HEK293T (cell line): ENCODE data around the gene ABI1.
A peak's percentile ranks its signal among the peaks of the same experiment; 100 is the strongest.

Experiments
- CTCF ChIA-PET: fragments of 350-600 bp; formaldehyde crosslinking; extraction: SDS; loops from one replicate; lab custom pipeline; 2021; ENCODE audit warnings: antibody characterized with exemption, inconsistent platforms; lab: Yijun Ruan, JAX
- POLR2A ChIA-PET: fragments of 350-600 bp; formaldehyde crosslinking; extraction: SDS; loops from one replicate; lab custom pipeline; 2020; ENCODE audit warnings: antibody characterized with exemption, inconsistent platforms; lab: Yijun Ruan, JAX
- DNase-seq: peaks from one replicate; pipeline ENCODE4 v3.0.0; 2012; ENCODE audit warnings: mixed read lengths; ENCODE audit errors: extremely low spot score
- ARNT ChIP-seq: fragments of 450-650 bp; IDR thresholded peaks from 2 replicates; pipeline ENCODE4 v1.6.1; 2017; ENCODE audit warnings: mild to moderate bottlenecking
- BHLHE40 ChIP-seq: fragments of 450-650 bp; IDR thresholded peaks from 2 replicates; pipeline ENCODE4 v1.6.1; 2016; ENCODE audit warnings: mild to moderate bottlenecking, moderate library complexity, borderline replicate concordance
- CTBP1 ChIP-seq: fragments of 450-650 bp; IDR thresholded peaks from 2 replicates; pipeline ENCODE4 v1.6.1; 2016; ENCODE audit warnings: borderline replicate concordance
- ELF4 ChIP-seq: fragments of 450-650 bp; IDR thresholded peaks from 2 replicates; pipeline ENCODE4 v1.6.1; 2017; ENCODE audit warnings: antibody characterized with exemption
- FOXA1 ChIP-seq: fragments of 450-650 bp; IDR thresholded peaks from 2 replicates; pipeline ENCODE4 v1.6.1; 2016; ENCODE audit warnings: mild to moderate bottlenecking
- FOXK2 ChIP-seq: fragments of 450-650 bp; IDR thresholded peaks from 2 replicates; pipeline ENCODE4 v1.6.1; 2016; ENCODE audit warnings: mild to moderate bottlenecking
- FOXM1 ChIP-seq: fragments of 450-650 bp; IDR thresholded peaks from 2 replicates; pipeline ENCODE4 v1.6.1; 2017; ENCODE audit warnings: mild to moderate bottlenecking, borderline replicate concordance
- HDGF ChIP-seq: fragments of 450-650 bp; IDR thresholded peaks from 2 replicates; pipeline ENCODE4 v1.6.1; 2017; ENCODE audit warnings: antibody characterized with exemption, borderline replicate concordance
- L3MBTL2 ChIP-seq: fragments of 450-650 bp; conservative IDR thresholded peaks from 2 replicates; pipeline ENCODE4 v1.6.1; 2016; ENCODE audit warnings: mild to moderate bottlenecking
- LEF1 ChIP-seq: fragments of 450-650 bp; IDR thresholded peaks from 2 replicates; pipeline ENCODE4 v1.6.1; 2017; ENCODE audit warnings: mild to moderate bottlenecking, borderline replicate concordance
- NFRKB ChIP-seq: fragments of 450-650 bp; IDR thresholded peaks from 2 replicates; pipeline ENCODE4 v1.6.1; 2016; ENCODE audit warnings: mild to moderate bottlenecking, moderate library complexity
- SP1 ChIP-seq: fragments of 450-650 bp; IDR thresholded peaks from 2 replicates; pipeline ENCODE4 v1.6.1; 2017
- SUZ12 ChIP-seq: fragments of 450-650 bp; IDR thresholded peaks from 2 replicates; pipeline ENCODE4 v1.6.1; 2016; ENCODE audit warnings: mild to moderate bottlenecking
- ZNF384 ChIP-seq: fragments of 450-650 bp; IDR thresholded peaks from 2 replicates; pipeline ENCODE4 v1.6.1; 2016
- TF ChIP-seq, protein P1 (sequence below): fragments of 450-650 bp; IDR thresholded peaks from 2 replicates; pipeline ENCODE4 v1.6.1; 2016

ABI1 gene

DNA sequence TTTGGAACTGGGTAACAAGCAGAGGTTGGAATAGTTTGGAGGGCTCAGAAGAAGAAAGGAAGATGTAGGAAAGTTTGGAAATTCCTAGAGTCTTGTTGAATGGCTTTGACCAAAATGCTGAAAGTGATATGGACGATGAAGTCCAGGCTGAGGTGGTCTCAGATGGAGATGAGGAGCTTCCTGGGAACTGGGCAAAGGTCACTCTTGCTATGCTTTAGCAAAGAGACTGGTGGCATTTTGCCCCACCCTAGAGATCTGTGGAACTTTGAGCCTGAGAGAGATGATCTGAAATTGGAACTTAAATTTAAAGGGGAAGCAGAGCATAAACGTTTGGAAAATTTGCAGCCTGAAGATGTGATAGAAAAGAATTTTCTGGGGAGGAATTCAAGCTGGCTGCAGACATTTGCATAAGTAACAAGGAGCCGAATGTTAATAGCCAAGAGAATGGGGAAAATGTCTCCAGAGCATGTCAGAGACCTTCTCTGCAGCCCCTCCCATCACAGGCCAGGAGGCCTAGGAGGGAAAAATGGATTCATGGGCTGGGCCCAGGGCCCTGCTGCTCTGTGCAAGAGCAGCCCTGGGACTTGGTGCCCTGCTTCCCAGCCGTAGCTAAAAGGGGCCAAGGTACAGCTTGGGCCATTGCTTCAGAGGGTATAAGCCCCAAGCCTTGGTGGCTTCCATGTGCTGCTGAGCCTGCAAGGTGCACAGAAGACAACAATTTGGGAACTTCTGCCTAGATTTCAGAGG lies 159.7 kb downstream of the ABI1 start:
- TF ChIP-seq FOXK2: no peak
- POLR2A ChIA-PET: no interaction called here
- CTCF ChIA-PET: no interaction called here
- no peak for DNase-seq

DNA sequence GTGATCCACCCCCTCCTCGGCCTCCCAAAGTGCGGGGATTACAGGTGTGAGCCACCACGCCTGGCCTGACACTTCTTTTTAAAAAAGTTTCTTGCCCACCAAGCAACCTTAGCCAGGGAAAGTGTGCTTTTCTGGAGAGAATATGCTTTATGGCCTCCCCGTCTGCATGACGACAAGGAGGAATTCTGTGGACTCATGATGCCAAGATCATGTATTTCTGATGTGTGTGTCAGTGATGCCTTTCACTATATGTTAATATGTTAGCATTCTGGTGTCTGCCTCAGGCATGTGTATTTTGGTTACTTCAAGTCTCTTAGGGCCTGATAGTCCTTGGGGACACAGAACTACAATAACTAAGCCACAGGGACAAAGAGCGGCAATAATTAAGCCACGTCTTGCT lies 161.1 kb downstream of the ABI1 start:
- ChIA-PET CTCF (no interaction called here), POLR2A (no interaction called here)
- no peak for DNase-seq
- TF ChIP-seq NFRKB: no peak
- TF ChIP-seq CTBP1: no peak
- TF ChIP-seq FOXM1: no peak
- TF ChIP-seq ARNT: no peak

DNA sequence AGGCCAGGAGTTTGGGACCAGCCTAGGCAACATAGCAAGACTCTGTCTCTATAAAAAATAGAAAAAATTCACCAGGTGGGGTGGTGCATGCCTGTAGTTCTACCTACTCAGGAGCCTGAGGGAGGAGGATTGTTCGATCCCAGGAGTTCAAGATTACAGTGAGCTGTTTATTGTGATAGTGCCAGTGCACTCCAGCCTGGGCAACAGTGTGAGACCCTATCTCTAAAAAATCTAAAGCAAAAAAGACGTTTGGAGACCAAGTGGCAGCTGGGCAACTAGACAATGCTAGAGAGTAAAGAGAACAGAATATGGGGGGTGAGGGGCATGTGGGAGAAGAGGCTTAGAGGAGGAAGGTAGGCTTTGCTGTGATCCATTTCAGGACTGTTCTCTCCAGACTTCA lies 161.8 kb downstream of the ABI1 start:
- TF ChIP-seq LEF1: no peak
- no peak for TF ChIP-seq FOXK2
- no peak for TF ChIP-seq SP1
- no peak for TF ChIP-seq ELF4
- TF ChIP-seq ZNF384: no peak
- no peak for TF ChIP-seq HDGF
- no peak for TF ChIP-seq ARNT
- no peak for TF ChIP-seq FOXA1
- TF ChIP-seq L3MBTL2: no peak
- no peak for TF ChIP-seq SUZ12
- ChIA-PET CTCF (no interaction called here), POLR2A (no interaction called here)
- no peak for DNase-seq

DNA sequence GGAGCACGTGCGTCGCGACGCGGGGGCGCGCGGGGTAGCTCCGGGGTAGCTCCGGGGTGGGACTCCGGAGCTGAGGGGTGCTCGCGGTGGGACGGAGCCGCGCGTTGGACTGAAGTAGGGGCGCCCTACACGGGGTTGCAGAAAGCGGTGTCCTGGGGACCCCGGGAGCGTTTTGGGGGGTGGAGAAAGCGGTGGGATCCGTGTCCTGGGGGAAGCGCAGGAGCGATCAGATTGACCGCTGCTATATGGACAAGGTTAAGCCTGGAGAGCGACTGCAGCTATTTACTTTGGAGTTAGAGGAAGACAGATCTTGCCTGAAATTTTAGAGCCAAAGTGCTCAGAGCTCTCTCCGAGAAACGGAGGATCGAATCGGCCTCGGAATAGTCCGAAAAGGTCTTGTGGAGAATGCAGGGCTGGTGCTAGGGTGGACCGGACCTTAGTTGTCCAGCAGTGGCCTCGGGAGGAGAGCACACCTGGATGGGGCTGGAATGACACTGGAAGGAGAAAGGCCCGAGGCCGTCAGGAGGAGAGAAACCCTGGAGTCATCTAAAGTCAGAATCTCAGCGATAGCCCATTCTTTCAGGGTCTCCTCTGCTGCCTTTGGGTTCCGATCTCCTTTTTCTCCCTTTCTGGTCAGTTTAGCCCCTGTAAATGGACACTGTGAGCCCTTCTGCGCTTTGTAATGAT lies 162.7 kb downstream of the ABI1 start:
- POLR2A ChIA-PET: no interaction called here
- TF ChIP-seq NFRKB (no peak), ARNT (no peak), L3MBTL2 (peak; percentile 70), HDGF (no peak), CTBP1 (no peak), SP1 (no peak)
- TF ChIP-seq, protein P1, sequence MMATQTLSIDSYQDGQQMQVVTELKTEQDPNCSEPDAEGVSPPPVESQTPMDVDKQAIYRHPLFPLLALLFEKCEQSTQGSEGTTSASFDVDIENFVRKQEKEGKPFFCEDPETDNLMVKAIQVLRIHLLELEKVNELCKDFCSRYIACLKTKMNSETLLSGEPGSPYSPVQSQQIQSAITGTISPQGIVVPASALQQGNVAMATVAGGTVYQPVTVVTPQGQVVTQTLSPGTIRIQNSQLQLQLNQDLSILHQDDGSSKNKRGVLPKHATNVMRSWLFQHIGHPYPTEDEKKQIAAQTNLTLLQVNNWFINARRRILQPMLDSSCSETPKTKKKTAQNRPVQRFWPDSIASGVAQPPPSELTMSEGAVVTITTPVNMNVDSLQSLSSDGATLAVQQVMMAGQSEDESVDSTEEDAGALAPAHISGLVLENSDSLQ: no peak
- DNase-seq: peak; percentile 9
- CTCF ChIA-PET: no interaction called here

DNA sequence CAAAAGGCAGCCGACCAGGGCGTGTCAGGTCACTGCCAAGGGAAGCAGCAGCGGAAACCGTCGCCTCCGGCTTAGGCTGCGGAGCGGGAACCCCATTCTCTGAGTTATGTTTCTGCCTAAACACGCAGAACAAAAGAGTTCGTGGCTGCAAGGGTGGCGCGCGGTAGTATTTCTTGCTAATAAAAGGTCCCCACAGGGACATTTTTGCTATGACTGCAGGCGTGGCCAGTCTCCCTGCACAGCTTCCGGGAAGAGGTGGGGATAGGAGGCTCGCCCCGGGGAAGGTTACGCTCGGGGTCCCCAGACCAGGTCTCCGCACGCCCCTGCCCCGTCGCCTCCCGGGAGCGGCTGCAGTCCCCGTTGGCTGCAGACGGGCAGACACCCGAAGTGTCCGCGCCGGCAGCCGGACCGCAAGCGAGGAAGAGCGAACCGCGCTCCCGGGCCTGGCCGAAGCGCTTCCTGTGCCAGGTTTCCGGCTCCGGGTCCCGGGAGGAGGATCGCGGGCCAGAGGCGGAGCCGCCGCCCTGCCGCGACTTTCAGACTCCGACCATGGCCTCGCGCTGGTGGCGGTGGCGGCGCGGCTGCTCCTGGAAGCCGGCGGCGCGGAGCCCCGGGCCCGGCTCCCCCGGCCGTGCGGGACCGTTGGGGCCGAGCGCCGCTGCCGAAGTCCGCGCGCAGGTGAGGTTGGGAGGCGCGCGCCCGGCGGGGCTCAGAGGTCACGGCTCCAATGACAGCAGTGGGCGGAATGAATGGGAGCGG lies 163.4 kb downstream of the ABI1 start, which contains the start of gene PDSS1:
PDSS1 (plus strand) TSS at position 539 of the 759 bp plus-strand sequence; CDS start at position 550, 11 bp downstream.
- ChIA-PET CTCF (no interaction called here), POLR2A (interaction anchor here (1.0 to 1.3 kb wide), 4 partner anchors 11 to 164 kb away, joined by 3 to 5 read pairs (median 4); partner anchors contain the start of gene ABI1)
- TF ChIP-seq L3MBTL2 (peak; percentile 23; the same call in 1 of the 2 replicates), ELF4 (peak; percentile 61), LEF1 (peak; percentile 40; the same call in 1 of the 2 replicates), CTBP1 (no peak)
- peak; percentile 79 for DNase-seq

DNA sequence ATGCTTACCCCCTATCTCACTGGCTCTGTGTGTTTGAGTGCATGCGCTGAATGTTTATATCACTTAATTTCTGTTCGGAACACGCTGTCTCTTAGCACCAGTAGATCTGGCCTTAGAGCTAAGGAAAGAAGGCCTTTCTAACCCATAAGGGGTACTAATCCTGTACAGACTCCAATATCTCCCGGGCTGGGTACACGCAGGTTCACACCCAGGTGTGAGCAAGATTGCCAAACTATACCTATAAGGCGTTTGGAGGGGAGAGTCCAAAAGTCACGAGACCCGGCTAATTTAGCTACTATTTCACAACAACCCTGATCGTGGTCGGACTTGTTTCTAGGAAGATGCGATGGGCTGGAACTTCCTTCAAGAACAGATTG lies 164.0 kb downstream of the ABI1 start:
- TF ChIP-seq ARNT (no peak), BHLHE40 (no peak), ZNF384 (no peak), HDGF (no peak), L3MBTL2 (no peak)
- POLR2A ChIA-PET: interaction anchor here (1.0 to 1.3 kb wide), 4 partner anchors 11 to 164 kb away, joined by 3 to 5 read pairs (median 4); partner anchors contain the start of gene ABI1
- no peak for DNase-seq
- CTCF ChIA-PET: no interaction called here
